H1 (cell line): Measurements from ENCODE around the gene JADE3. TPM values are rescaled to one million over a fixed set of nuclear protein-coding genes. Genes with fewer than 3 reads are reported as not detected.

Experiments
- CTCF ChIA-PET: fragments of 300-600 bp; sonication (Branson Sonifier 250); formaldehyde crosslinking; loops from one replicate; lab custom pipeline; 2021; ENCODE audit not compliant: partially characterized antibody; lab: Charles Lee
- POLR2A ChIA-PET: fragments of 300-600 bp; sonication (Branson Sonifier 250); formaldehyde crosslinking; loops from one replicate; lab custom pipeline; 2021; ENCODE audit warnings: inconsistent platforms; ENCODE audit not compliant: partially characterized antibody; lab: Charles Lee
- DNase-seq, 2 experiments: peaks; one replicate each; pipeline versions ENCODE4 v3.0.0 to v3.0.0-alpha.2; 2010 to 2022; ENCODE audit warnings: low spot score in 2 of 2, low read depth in 1 of 2, mixed read lengths in 1 of 2
- FAIRE-seq: peaks from 2 replicates; lab custom pipeline; 2011; peaks lifted over from hg19 to GRCh38; lab: Jason Lieb, UNC
- H2AFZ ChIP-seq: 2 replicates; pipeline ENCODE4 v1.8.1; 2012; ENCODE audit warnings: low read length, inconsistent platforms
- H2AK5ac ChIP-seq: 2 replicates; pipeline ENCODE4 v1.6.1; 2013; ENCODE audit warnings: low read depth, low read length
- H2BK120ac ChIP-seq: replicated peaks from 2 replicates; pipeline ENCODE3; 2013; ENCODE audit warnings: low read depth, low read length, inconsistent platforms
- H2BK12ac ChIP-seq: 2 replicates; pipeline ENCODE4 v1.6.1; 2013; ENCODE audit warnings: low read depth, low read length
- H2BK15ac ChIP-seq: 2 replicates; pipeline ENCODE4 v1.6.1; 2013; ENCODE audit warnings: low read length
- H2BK20ac ChIP-seq: 2 replicates; pipeline ENCODE4 v1.6.1; 2013; ENCODE audit warnings: low read length
- H2BK5ac ChIP-seq: 2 replicates; pipeline ENCODE4 v1.6.1; 2013; ENCODE audit warnings: low read depth, low read length
- H3K14ac ChIP-seq: 2 replicates; pipeline ENCODE4 v1.6.1; 2013; ENCODE audit warnings: inconsistent platforms; ENCODE audit not compliant: insufficient read length
- H3K18ac ChIP-seq: 2 replicates; pipeline ENCODE4 v1.6.1; 2013; ENCODE audit warnings: low read length; ENCODE audit errors: extremely low read depth
- H3K23ac ChIP-seq: 2 replicates; pipeline ENCODE4 v1.6.1; 2013; ENCODE audit warnings: inconsistent platforms; ENCODE audit not compliant: insufficient read length
- H3K23me2 ChIP-seq: 2 replicates; pipeline ENCODE4 v1.6.1; 2013; ENCODE audit warnings: low read depth, low read length
- H3K27ac ChIP-seq: 2 replicates; pipeline ENCODE4 v1.6.1; 2011; ENCODE audit warnings: low read depth, low read length, inconsistent platforms
- H3K27me3 ChIP-seq, 4 experiments: replicated peaks in 1 of 4; 1 replicate in 1 of 4; 2 replicates in 3 of 4; pipeline versions ENCODE4 v1.6.1 to v1.8.1; 2011 to 2013; ENCODE audit warnings: low read length in 3 of 4, mild to moderate bottlenecking in 3 of 4, inconsistent platforms in 2 of 4, mixed read lengths in 2 of 4, moderate library complexity in 1 of 4; ENCODE audit not compliant: control insufficient read depth in 3 of 4, insufficient read depth in 3 of 4; ENCODE audit errors: extremely low read depth in 1 of 4
- H3K36me3 ChIP-seq, 4 experiments: 2 replicates each; pipeline versions ENCODE4 v1.6.1 to v1.8.1; 2011 to 2013; ENCODE audit warnings: mild to moderate bottlenecking in 4 of 4, low read length in 3 of 4, moderate library complexity in 2 of 4, control low read depth in 1 of 4, inconsistent platforms in 1 of 4; ENCODE audit not compliant: insufficient read depth in 4 of 4, control insufficient read depth in 2 of 4
- H3K4ac ChIP-seq: replicated peaks from 2 replicates; pipeline ENCODE3; 2013; ENCODE audit warnings: low read length, low read depth, mixed read lengths, inconsistent platforms; ENCODE audit not compliant: insufficient read length
- H3K4me1 ChIP-seq, 4 experiments: replicated peaks in 1 of 4; 1 replicate in 1 of 4; 2 replicates in 3 of 4; pipeline versions ENCODE4 v1.6.1 to v1.8.1; 2011 to 2013; ENCODE audit warnings: low read length in 3 of 4, inconsistent platforms in 2 of 4, mixed read lengths in 1 of 4; ENCODE audit not compliant: insufficient read depth in 4 of 4, control insufficient read depth in 3 of 4
- H3K4me2 ChIP-seq, 2 experiments: 2 replicates each; pipeline versions ENCODE4 v1.6.1 to v1.8.1; 2011 to 2013; ENCODE audit warnings: low read depth in 2 of 2, low read length in 2 of 2, control low read depth in 1 of 2, inconsistent platforms in 1 of 2, mild to moderate bottlenecking in 1 of 2; ENCODE audit not compliant: insufficient read depth in 1 of 2
- H3K4me3 ChIP-seq, 4 experiments: fragments of 200-600, 300-600 bp in 1 of 4; sonication (generic), shearing (Covaris generic), sonication (Bioruptor Twin) in 1 of 4; 2 replicates each; pipeline versions ENCODE4 v1.5.1 to v1.8.1; 2011 to 2016; ENCODE audit warnings: low read length in 4 of 4, low read depth in 3 of 4, control low read depth in 2 of 4, inconsistent platforms in 2 of 4, mild to moderate bottlenecking in 2 of 4, mixed read lengths in 1 of 4, moderate library complexity in 1 of 4; ENCODE audit not compliant: insufficient read depth in 2 of 4; ENCODE audit errors: extremely low read depth in 1 of 4
- H3K56ac ChIP-seq: replicated peaks from 2 replicates; pipeline ENCODE3; 2013; ENCODE audit warnings: low read depth, mild to moderate bottlenecking, mixed read lengths, low read length, inconsistent platforms; ENCODE audit not compliant: insufficient read length
- H3K79me1 ChIP-seq: 2 replicates; pipeline ENCODE4 v1.6.1; 2013; ENCODE audit warnings: low read depth, low read length, control low read depth
- H3K79me2 ChIP-seq, 2 experiments: 2 replicates each; pipeline versions ENCODE4 v1.6.1 to v1.8.1; 2012 to 2013; ENCODE audit warnings: low read length in 2 of 2, mild to moderate bottlenecking in 2 of 2, inconsistent platforms in 1 of 2; ENCODE audit not compliant: insufficient read depth in 2 of 2, control insufficient read depth in 1 of 2
- H3K9ac ChIP-seq, 4 experiments: replicated peaks in 1 of 4; 1 replicate in 1 of 4; 2 replicates in 3 of 4; pipeline versions ENCODE4 v1.6.1 to v1.8.1; 2011 to 2013; ENCODE audit warnings: low read depth in 3 of 4, low read length in 3 of 4, control low read depth in 2 of 4, mild to moderate bottlenecking in 2 of 4, moderate library complexity in 2 of 4, inconsistent platforms in 1 of 4; ENCODE audit errors: extremely low read depth in 1 of 4
- H3K9me3 ChIP-seq, 2 experiments: 2 replicates each; pipeline versions ENCODE4 v1.6.1 to v1.8.1; 2012 to 2013; ENCODE audit warnings: mild to moderate bottlenecking in 2 of 2, moderate library complexity in 2 of 2, control low read depth in 1 of 2, inconsistent platforms in 1 of 2, low read depth in 1 of 2, low read length in 1 of 2, mixed read lengths in 1 of 2; ENCODE audit not compliant: insufficient read depth in 2 of 2
- H4K20me1 ChIP-seq, 2 experiments: replicated peaks in 1 of 2; 2 replicates each; pipeline versions ENCODE3 to v1.8.1; 2011 to 2013; ENCODE audit warnings: inconsistent platforms in 2 of 2, low read length in 2 of 2, mild to moderate bottlenecking in 1 of 2; ENCODE audit not compliant: insufficient read depth in 2 of 2, control insufficient read depth in 1 of 2
- H4K5ac ChIP-seq: 2 replicates; pipeline ENCODE4 v1.6.1; 2013; ENCODE audit warnings: low read length, low read depth, mixed read lengths, inconsistent platforms; ENCODE audit not compliant: insufficient read length
- H4K8ac ChIP-seq: 2 replicates; pipeline ENCODE4 v1.8.0; 2013; ENCODE audit warnings: mild to moderate bottlenecking, moderate library complexity, low read length, inconsistent platforms; ENCODE audit not compliant: insufficient read depth; ENCODE audit errors: extremely low read depth
- H4K91ac ChIP-seq: replicated peaks from 2 replicates; pipeline ENCODE3; 2013; ENCODE audit warnings: low read length, mixed read lengths, inconsistent platforms; ENCODE audit not compliant: insufficient read length
- CBX5 ChIP-seq: fragments of 300-800, 300-1000 bp; sonication (generic); IDR thresholded peaks from 2 replicates; pipeline ENCODE4 v1.7.1; 2016; ENCODE audit warnings: antibody characterized with exemption, low read length, low read depth
- CHD1 ChIP-seq: IDR thresholded peaks from 2 replicates; pipeline ENCODE4 v1.6.1; 2012; ENCODE audit warnings: low read depth, low read length, improper control_type of control experiment
- JUN ChIP-seq: IDR thresholded peaks from 2 replicates; pipeline ENCODE4 v1.6.1; 2011; ENCODE audit warnings: low read depth, mild to moderate bottlenecking, improper control_type of control experiment, low read length
- MAFK ChIP-seq: IDR thresholded peaks from 2 replicates; pipeline ENCODE4 v1.6.1; 2012; ENCODE audit warnings: low read depth, mild to moderate bottlenecking, improper control_type of control experiment, low read length
- NRF1 ChIP-seq: IDR thresholded peaks from 2 replicates; pipeline ENCODE4 v1.6.1; 2011; ENCODE audit warnings: mild to moderate bottlenecking, low read depth, low read length, improper control_type of control experiment
- PHF8 ChIP-seq: fragments of 200-600 bp; sonication (generic); conservative IDR thresholded peaks from 2 replicates; pipeline ENCODE4 v1.7.1; 2012; ENCODE audit warnings: low read depth, mild to moderate bottlenecking, inconsistent platforms, low read length, moderate library complexity
- SP1 ChIP-seq: IDR thresholded peaks from 2 replicates; pipeline ENCODE4 v1.6.1; 2011; ENCODE audit warnings: low read depth, low read length
- SP2 ChIP-seq: IDR thresholded peaks from 2 replicates; pipeline ENCODE4 v1.6.1; 2012; ENCODE audit warnings: mild to moderate bottlenecking, low read length, inconsistent platforms
- TAF7 ChIP-seq: optimal IDR thresholded peaks from 2 replicates; pipeline ENCODE3; 2011; ENCODE audit warnings: low read depth, mild to moderate bottlenecking, inconsistent platforms, low read length, moderate library complexity, borderline replicate concordance
- ZNF274 ChIP-seq: IDR thresholded peaks from 2 replicates; pipeline ENCODE4 v1.7.0; 2012; ENCODE audit warnings: low read length, borderline replicate concordance; ENCODE audit errors: extremely low read depth
- WGBS, 2 experiments: shearing (Covaris generic) in 1 of 2; methylation state at CpG; one replicate each; pipeline versions ENCODE4 v1.1.6 to v1.1.7; 2013 to 2015; ENCODE audit warnings: low lambda C conversion rate in 2 of 2, mixed read lengths in 2 of 2, inconsistent platforms in 1 of 2, low coverage in 1 of 2, missing lambda C conversion rate in 1 of 2; ENCODE audit not compliant: insufficient replicate concordance in 2 of 2, insufficient coverage in 1 of 2, insufficient read length in 1 of 2; ENCODE audit errors: extremely low coverage in 1 of 2, missing lambda C conversion rate in 1 of 2; 5-methylcytosine and 5-hydroxymethylcytosine counted together
- long read RNA-seq, 2 experiments: library from RNA in 1 of 2; library from capped mRNA in 1 of 2; stranded (forward); transcript quantifications; one replicate each; pipeline ENCODE4 v2.0.0, GENCODE V29; 2021; ENCODE audit warnings: inconsistent platforms in 1 of 2
- polyA minus RNA-seq, 3 experiments: library from RNA; depleted of rRNA, polyadenylated mRNA; stranded (reverse); fragments of >200 nt; gene quantifications; 1 replicate in 2 of 3; 2 replicates in 1 of 3; pipeline ENCODE4 v1.2.3, GENCODE V29; 2011
- polyA plus RNA-seq, 7 experiments: library from polyadenylated mRNA; depleted of rRNA in 3 of 7; stranded (reverse) in 5 of 7; unstranded in 2 of 7; fragments of >200 nt in 5 of 7; fragments of 200-250 nt in 2 of 7; gene quantifications; 1 replicate in 5 of 7; 2 replicates in 1 of 7; 4 replicates in 1 of 7; pipeline versions ENCODE4 v1.2.1 to v1.2.3, GENCODE V29; 2011 to 2013; ENCODE audit warnings: missing spikeins in 2 of 7, mixed read lengths in 2 of 7
- total RNA-seq: library from RNA; stranded (reverse); fragmentation: NEBNext Ultra II Directional; extraction: Animal tissue kit (Norgen Biotek cat#: 25700); gene quantifications from 2 replicates; pipeline ENCODE4 v1.2.1, GENCODE V29; 2021

JADE3 gene
- total RNA-seq, result 21.5 and 25.2 TPM in 2 replicates
- 4.8 and 6.9 TPM in 2 replicates for polyA plus RNA-seq (2011; rRNA removed)
- polyA plus RNA-seq (2011; cell fraction: cytosol; rRNA removed), result 9.4 TPM
- 10.0 TPM for polyA plus RNA-seq (2011; cell fraction: nucleus; rRNA removed)
- 9.7 to 16.4 TPM (median 12.6 TPM) in 4 replicates for polyA plus RNA-seq (2012, experiment 1 of 2)
- polyA plus RNA-seq (2012, experiment 2 of 2), result 0.72 TPM
- 8.8 TPM for polyA plus RNA-seq (2013, experiment 1 of 2)
- polyA plus RNA-seq (2013, experiment 2 of 2), result 9.3 TPM
- 21.9 and 36.9 TPM in 2 replicates for polyA minus RNA-seq (2011; rRNA and poly(A)+ RNA removed)
- polyA minus RNA-seq (2011; cell fraction: cytosol; rRNA and poly(A)+ RNA removed), result 13.7 TPM
- 9.7 TPM for polyA minus RNA-seq (2011; cell fraction: nucleus; rRNA and poly(A)+ RNA removed)
- long read RNA-seq, experiment 1, full-length matches to known transcripts, result 2 of 18 reads
- long read RNA-seq, experiment 1, partial matches to known transcripts, result 0 of 18 reads
- long read RNA-seq, experiment 1, other reads (novel, unspliced or antisense), result 16 of 18 reads
- long read RNA-seq, experiment 2, partial matches to known transcripts, result 0 of 27 reads
- long read RNA-seq, experiment 2, other reads (novel, unspliced or antisense), result 27 of 27 reads

DNA sequence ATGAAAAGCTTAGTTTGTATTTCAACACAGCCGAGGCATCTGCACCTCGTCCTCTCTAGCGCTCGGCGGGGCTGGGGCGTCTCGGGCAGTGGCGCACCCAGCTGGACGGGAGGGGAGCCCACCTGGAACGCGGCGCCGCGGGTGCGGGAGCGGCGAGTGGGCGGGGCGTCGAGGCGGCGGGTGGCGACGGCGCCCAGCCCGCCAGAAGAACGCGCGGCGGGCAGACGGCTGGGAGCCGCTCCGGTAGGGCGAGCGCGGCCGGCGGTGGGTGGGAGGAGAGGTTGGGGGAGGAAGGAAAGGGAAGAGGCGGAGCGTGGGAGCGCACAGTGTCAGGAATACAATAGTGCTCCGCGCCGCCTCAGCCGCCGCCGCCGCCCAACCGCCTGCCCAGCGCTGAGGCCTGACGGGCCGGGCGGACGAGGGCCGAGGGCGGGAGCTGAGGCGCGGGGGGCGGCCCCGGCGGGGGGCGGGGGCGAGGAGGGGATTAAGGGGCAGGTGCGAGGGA, at the start of gene JADE3:
JADE3 (plus strand) TSS at position 324 of the 505 bp plus-strand sequence. CDS start 72,474 bp downstream, outside the sequence.
- H4K8ac ChIP-seq, result peak within 1 kb of the TSS; percentile 85; the same call in 1 of the 2 replicates
- H2AK5ac ChIP-seq, result no peak within 1 kb of the TSS
- H2BK5ac ChIP-seq, result no peak within 1 kb of the TSS
- no peak within 1 kb of the TSS for H2BK12ac ChIP-seq
- H3K56ac ChIP-seq, result no peak within 1 kb of the TSS
- H4K5ac ChIP-seq, result peak within 1 kb of the TSS; percentile 71
- H3K36me3 ChIP-seq, result no peaks in the 10 kb centered on the region
- H3K4me2 ChIP-seq, result peak within 1 kb of the TSS; percentile 76 to 87
- no peak within 1 kb of the TSS for H2BK20ac ChIP-seq
- H3K4ac ChIP-seq, result no peak within 1 kb of the TSS
- POLR2A ChIA-PET, result interaction anchor here (1.6 to 1.7 kb wide), 2 partner anchors 21 to 23 kb away, joined by 3 to 5 read pairs; no protein-coding TSS in a partner anchor
- H3K4me3 ChIP-seq, result peak within 1 kb of the TSS; percentile 63 to 88 (median 66)
- peak; percentile 9 to 65 for DNase-seq
- peaks cover 5 to 38% of the 10 kb centered on the region in 2 experiments; a peak in 2 of 4 replicates for H3K79me2 ChIP-seq
- H3K9ac ChIP-seq, result peak within 1 kb of the TSS; percentile 25 to 87 (median 69); a peak in 6 of 7 replicates
- H2AFZ ChIP-seq, result no peak within 1 kb of the TSS
- no peaks in the 10 kb centered on the region for H3K9me3 ChIP-seq
- no peaks in the 10 kb centered on the region for H3K27me3 ChIP-seq
- H3K79me1 ChIP-seq, result peaks cover 2% of the 10 kb centered on the region; the same call in 1 of the 2 replicates
- FAIRE-seq, result no peak
- 0 out of 2 replicates have a peak, but pooled peaks cover 3% of the 10 kb centered on the region for H3K23me2 ChIP-seq
- H3K18ac ChIP-seq, result peak within 1 kb of the TSS; percentile 60
- no peaks in the 10 kb centered on the region; a peak in 2 of 7 replicates for H3K4me1 ChIP-seq
- no peak within 1 kb of the TSS for H2BK120ac ChIP-seq
- H2BK15ac ChIP-seq, result no peak within 1 kb of the TSS
- no peak within 1 kb of the TSS for H4K91ac ChIP-seq
- no peak within 1 kb of the TSS for H3K23ac ChIP-seq
- H3K27ac ChIP-seq, result no peak within 1 kb of the TSS; the same call in 1 of the 2 replicates
- no peak for TF ChIP-seq ZNF274
- TF ChIP-seq PHF8, result no peak
- TF ChIP-seq JUN, result no peak
- TF ChIP-seq NRF1, result no peak
- no peak for TF ChIP-seq SP2
- TF ChIP-seq CHD1, result no peak
- no peak for TF ChIP-seq TAF7
- no peak for TF ChIP-seq CBX5
- no peak for TF ChIP-seq SP1
- no peak for TF ChIP-seq MAFK
- WGBS, 2 experiments, result no CpG with 5 or more reads among the region's 64 CpGs
- H4K20me1 ChIP-seq, result peaks cover 0 to 1% of the 10 kb centered on the region in 2 experiments
- no peak within 1 kb of the TSS for H3K14ac ChIP-seq
- CTCF ChIA-PET, result interaction anchor here (1.3 to 1.9 kb wide), 2 partner anchors 66 to 181 kb away, joined by 5 to 7 read pairs; no protein-coding TSS in a partner anchor
